ENCODE data around the gene PHACTR1.

GRCh38 chr6:13024616-13025015 is 308.0 kb downstream of the PHACTR1 start:
- TF ChIP-seq CTCF (IDR thresholded peaks at IDR 0.05; ENCODE audit: insufficient read depth, low read length) (no peak), GABPA (IDR thresholded peaks at IDR 0.05; ENCODE audit: low read depth) (no peak), POLR2AphosphoS5 (IDR thresholded peaks at IDR 0.05; ENCODE audit: low read depth) (no peak), REST (IDR thresholded peaks at IDR 0.05; ENCODE audit: insufficient replicate concordance, low read depth) (no peak), SPI1 (IDR thresholded peaks at IDR 0.05; ENCODE audit: borderline replicate concordance, low read depth) (no peak)
